H1 (cell line): ENCODE measurements around the gene CEACAM20. TPM values are rescaled to one million over a fixed set of nuclear protein-coding genes. Genes with fewer than 3 reads are reported as not detected.

Experiments
- polyA plus RNA-seq, 7 experiments: library from polyadenylated mRNA; depleted of rRNA in 3 of 7; stranded (reverse) in 5 of 7; unstranded in 2 of 7; fragments of >200 nt in 5 of 7; fragments of 200-250 nt in 2 of 7; gene quantifications; 1 replicate in 5 of 7; 2 replicates in 1 of 7; 4 replicates in 1 of 7; pipeline versions ENCODE4 v1.2.1 to v1.2.3, GENCODE V29; 2011 to 2013; ENCODE audit warnings: missing spikeins in 2 of 7, mixed read lengths in 2 of 7
- small RNA-seq: library from polyadenylated mRNA; stranded (forward); fragments of <200 nt; extraction: miRNeasy Mini kit (QIAGEN cat#:217004); gene quantifications from one replicate; pipeline ENCODE3, GENCODE V24; 2013; ENCODE audit not compliant: insufficient read depth
- total RNA-seq: library from RNA; stranded (reverse); fragmentation: NEBNext Ultra II Directional; extraction: Animal tissue kit (Norgen Biotek cat#: 25700); gene quantifications from 2 replicates; pipeline ENCODE4 v1.2.1, GENCODE V29; 2021

Gene CEACAM20
- total and polyA plus RNA-seq, 2 of the 8 experiments (the other 6 are each of a cell fraction or from before 2014, with no cell fraction given) = not detected

Small RNA genes within 50 kb of the gene (small RNA-seq; reads per million reads assigned to genes)
- not detected for gene AC243964.1

Other genes with a start within 250 kb of the CEACAM20 start
- 4.5 and 5.3 TPM in 2 replicates for gene ZNF235, start 224.7 kb downstream of the CEACAM20 start, total RNA-seq
- gene ZNF235, start 224.7 kb downstream of the CEACAM20 start, polyA plus RNA-seq (2011; rRNA removed) = 1.1 and 2.0 TPM in 2 replicates
- gene ZNF112, start 173.0 kb downstream of the CEACAM20 start, total RNA-seq = 2.4 and 2.8 TPM in 2 replicates
- gene ZNF112, start 173.0 kb downstream of the CEACAM20 start, polyA plus RNA-seq (2011; rRNA removed) = 0.67 and 0.70 TPM in 2 replicates
- 1.7 and 2.5 TPM in 2 replicates for gene ZNF285, start 128.1 kb downstream of the CEACAM20 start, total RNA-seq
- gene ZNF285, start 128.1 kb downstream of the CEACAM20 start, polyA plus RNA-seq (2011; rRNA removed) = 0.50 and 0.83 TPM in 2 replicates
- gene ZNF229, start 81.2 kb downstream of the CEACAM20 start, total RNA-seq = 3.0 and 3.9 TPM in 2 replicates
- gene ZNF229, start 81.2 kb downstream of the CEACAM20 start, polyA plus RNA-seq (2011; rRNA removed) = 0.49 and 0.74 TPM in 2 replicates
- 7.3 and 8.5 TPM in 2 replicates for gene ZNF180, start 29.2 kb downstream of the CEACAM20 start, total RNA-seq
- 1.2 and 1.3 TPM in 2 replicates for gene ZNF180, start 29.2 kb downstream of the CEACAM20 start, polyA plus RNA-seq (2011; rRNA removed)
- gene IGSF23, start 83.9 kb upstream of the CEACAM20 start, total RNA-seq = not detected in 2 replicates
- gene IGSF23, start 83.9 kb upstream of the CEACAM20 start, polyA plus RNA-seq (2011; rRNA removed) = not detected in 2 replicates
- 13.3 and 14.1 TPM in 2 replicates for gene PVR, start 114.2 kb upstream of the CEACAM20 start, total RNA-seq
- 14.8 and 16.9 TPM in 2 replicates for gene PVR, start 114.2 kb upstream of the CEACAM20 start, polyA plus RNA-seq (2011; rRNA removed)
- gene CEACAM19, start 141.8 kb upstream of the CEACAM20 start, total RNA-seq = 2.7 and 3.1 TPM in 2 replicates
- gene CEACAM19, start 141.8 kb upstream of the CEACAM20 start, polyA plus RNA-seq (2011; rRNA removed) = 3.4 and 4.0 TPM in 2 replicates
- gene CEACAM16, start 169.5 kb upstream of the CEACAM20 start, total RNA-seq = not detected in 2 replicates
- gene CEACAM16, start 169.5 kb upstream of the CEACAM20 start, polyA plus RNA-seq (2011; rRNA removed) = not detected in 2 replicates
- gene BCL3, start 219.0 kb upstream of the CEACAM20 start, total RNA-seq = 1.7 and 2.4 TPM in 2 replicates
- 0.88 and 3.0 TPM in 2 replicates for gene BCL3, start 219.0 kb upstream of the CEACAM20 start, polyA plus RNA-seq (2011; rRNA removed)
- 17.4 and 19.2 TPM in 2 replicates for gene CBLC, start 248.2 kb upstream of the CEACAM20 start, total RNA-seq
- 35.7 and 53.4 TPM in 2 replicates for gene CBLC, start 248.2 kb upstream of the CEACAM20 start, polyA plus RNA-seq (2011; rRNA removed)